GM19438 (cell line): Measurements from ENCODE around the gene NTNG1.
"Not testable (repeated sequence)": the region's sequence is repeated elsewhere in the genome, so short reads cannot be mapped to it uniquely, and the experiment has no call there.

Source experiments
- ATAC-seq: cut with Tn5 transposase; IDR thresholded peaks from one replicate; pipeline ENCODE4 v1.9.1; 2021; ENCODE audit warnings: low read depth; ENCODE audit not compliant: unreplicated experiment

The NTNG1 gene

GRCh38 chr1:107140703-107141490 is at the start of gene NTNG1:
Gene NTNG1 (plus strand): TSS chr1:107141039.
- ATAC-seq: no peak

- ATAC-seq: no peak
Observed at GRCh38 chr1:107091418-107091817, 49.4 kb upstream of the NTNG1 start.

GRCh38 chr1:107093395-107093794 is 47.4 kb upstream of the NTNG1 start:
- ATAC-seq: not testable (repeated sequence)

GRCh38 chr1:107095647-107096046 is 45.2 kb upstream of the NTNG1 start:
- ATAC-seq: no peak

- ATAC-seq: no peak
Observed at GRCh38 chr1:107096690-107097089, 44.1 kb upstream of the NTNG1 start.

- no peak for ATAC-seq
Observed at GRCh38 chr1:107098961-107099360, 41.9 kb upstream of the NTNG1 start.

GRCh38 chr1:107100331-107100984 is 40.4 kb upstream of the NTNG1 start:
- no peak for ATAC-seq

- no peak for ATAC-seq
Observed at GRCh38 chr1:107105914-107106313, 34.9 kb upstream of the NTNG1 start.

GRCh38 chr1:107110326-107110725 is 30.5 kb upstream of the NTNG1 start:
- ATAC-seq: no peak

GRCh38 chr1:107116306-107116790 is 24.5 kb upstream of the NTNG1 start:
- ATAC-seq: no peak

- no peak for ATAC-seq
Observed at GRCh38 chr1:107122225-107122624, 18.6 kb upstream of the NTNG1 start.

GRCh38 chr1:107123741-107124140 is 17.1 kb upstream of the NTNG1 start:
- no peak for ATAC-seq

- ATAC-seq: no peak
Observed at GRCh38 chr1:107124694-107125093, 16.1 kb upstream of the NTNG1 start.

GRCh38 chr1:107132195-107132594 is 8.6 kb upstream of the NTNG1 start:
- no peak for ATAC-seq

- ATAC-seq: no peak
Observed at GRCh38 chr1:107132780-107133179, 8.1 kb upstream of the NTNG1 start.

GRCh38 chr1:107135463-107135862 is 5.4 kb upstream of the NTNG1 start:
- ATAC-seq: no peak

- no peak for ATAC-seq
Observed at GRCh38 chr1:107138166-107138565, 2.7 kb upstream of the NTNG1 start.

GRCh38 chr1:107138767-107139445 is 1.9 kb upstream of the NTNG1 start:
- no peak for ATAC-seq

- no peak for ATAC-seq
Observed at GRCh38 chr1:107139833-107140702, 771 bp upstream of the NTNG1 start.

GRCh38 chr1:107141491-107142126 is 770 bp downstream of the NTNG1 start:
- ATAC-seq: no peak
